ENCODE results near the gene DSG4.
A peak's percentile ranks its signal among the peaks of the same experiment; 100 is the strongest.
"Not testable (repeated sequence)": the region's sequence is repeated elsewhere in the genome, so short reads cannot be mapped to it uniquely, and the experiment has no call there.

Gene DSG4, protein sequence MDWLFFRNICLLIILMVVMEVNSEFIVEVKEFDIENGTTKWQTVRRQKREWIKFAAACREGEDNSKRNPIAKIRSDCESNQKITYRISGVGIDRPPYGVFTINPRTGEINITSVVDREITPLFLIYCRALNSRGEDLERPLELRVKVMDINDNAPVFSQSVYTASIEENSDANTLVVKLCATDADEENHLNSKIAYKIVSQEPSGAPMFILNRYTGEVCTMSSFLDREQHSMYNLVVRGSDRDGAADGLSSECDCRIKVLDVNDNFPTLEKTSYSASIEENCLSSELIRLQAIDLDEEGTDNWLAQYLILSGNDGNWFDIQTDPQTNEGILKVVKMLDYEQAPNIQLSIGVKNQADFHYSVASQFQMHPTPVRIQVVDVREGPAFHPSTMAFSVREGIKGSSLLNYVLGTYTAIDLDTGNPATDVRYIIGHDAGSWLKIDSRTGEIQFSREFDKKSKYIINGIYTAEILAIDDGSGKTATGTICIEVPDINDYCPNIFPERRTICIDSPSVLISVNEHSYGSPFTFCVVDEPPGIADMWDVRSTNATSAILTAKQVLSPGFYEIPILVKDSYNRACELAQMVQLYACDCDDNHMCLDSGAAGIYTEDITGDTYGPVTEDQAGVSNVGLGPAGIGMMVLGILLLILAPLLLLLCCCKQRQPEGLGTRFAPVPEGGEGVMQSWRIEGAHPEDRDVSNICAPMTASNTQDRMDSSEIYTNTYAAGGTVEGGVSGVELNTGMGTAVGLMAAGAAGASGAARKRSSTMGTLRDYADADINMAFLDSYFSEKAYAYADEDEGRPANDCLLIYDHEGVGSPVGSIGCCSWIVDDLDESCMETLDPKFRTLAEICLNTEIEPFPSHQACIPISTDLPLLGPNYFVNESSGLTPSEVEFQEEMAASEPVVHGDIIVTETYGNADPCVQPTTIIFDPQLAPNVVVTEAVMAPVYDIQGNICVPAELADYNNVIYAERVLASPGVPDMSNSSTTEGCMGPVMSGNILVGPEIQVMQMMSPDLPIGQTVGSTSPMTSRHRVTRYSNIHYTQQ

DNA sequence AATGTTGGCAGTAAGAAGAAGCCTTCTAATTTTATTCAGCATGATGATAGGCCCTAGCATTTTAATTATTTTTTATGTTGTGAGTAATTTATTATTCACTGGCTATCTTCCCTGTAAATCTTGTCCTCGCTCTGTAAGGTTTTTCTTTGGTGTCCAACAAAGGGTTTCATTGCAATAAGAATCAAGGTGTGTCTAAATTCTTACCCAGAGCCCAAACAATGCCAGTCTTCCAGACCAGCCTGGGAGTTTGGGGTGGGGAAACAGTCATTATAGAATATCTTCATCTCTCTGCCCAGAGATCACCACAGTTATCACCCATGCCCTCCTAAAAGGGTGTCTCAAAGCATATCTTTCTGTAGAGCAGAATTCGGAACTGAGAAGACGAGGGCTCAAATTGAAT is at the start of gene DSG4:
TSS of gene DSG4 (plus strand) at position 301 of the 400 bp plus-strand sequence. CDS start 135 bp downstream, outside the sequence.
- no peak for DNase-seq (ENCODE audit: low spot score)

DNA sequence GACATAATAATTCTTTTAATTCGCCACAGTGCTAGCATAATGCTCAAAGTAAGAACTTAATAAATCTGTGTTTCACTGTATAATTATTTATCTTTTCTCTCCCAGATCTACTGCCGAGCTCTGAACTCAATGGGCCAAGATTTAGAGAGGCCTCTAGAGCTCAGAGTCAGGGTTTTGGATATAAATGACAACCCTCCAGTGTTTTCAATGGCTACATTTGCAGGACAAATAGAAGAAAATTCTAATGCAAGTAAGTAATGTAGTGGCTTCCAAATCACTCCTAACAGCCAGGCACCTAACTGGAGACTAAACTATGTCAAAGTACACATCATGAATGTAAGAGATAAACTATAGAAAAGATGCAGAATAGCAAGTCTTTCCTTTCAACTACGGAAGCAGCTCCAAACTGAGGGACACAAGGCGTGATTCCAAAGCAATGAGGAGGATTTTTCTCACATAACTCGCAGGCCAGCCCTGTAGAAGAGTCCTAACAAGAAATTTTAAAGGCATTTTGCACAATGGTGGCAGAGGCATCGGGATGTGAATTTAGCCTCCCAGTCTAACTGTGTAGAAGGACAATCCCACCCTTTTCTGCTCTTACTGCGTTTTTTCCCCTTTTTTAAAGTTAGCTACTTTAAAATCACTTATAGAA is 46.7 kb upstream of the DSG4 start:
- no peak for DNase-seq (ENCODE audit: low spot score)

DNA sequence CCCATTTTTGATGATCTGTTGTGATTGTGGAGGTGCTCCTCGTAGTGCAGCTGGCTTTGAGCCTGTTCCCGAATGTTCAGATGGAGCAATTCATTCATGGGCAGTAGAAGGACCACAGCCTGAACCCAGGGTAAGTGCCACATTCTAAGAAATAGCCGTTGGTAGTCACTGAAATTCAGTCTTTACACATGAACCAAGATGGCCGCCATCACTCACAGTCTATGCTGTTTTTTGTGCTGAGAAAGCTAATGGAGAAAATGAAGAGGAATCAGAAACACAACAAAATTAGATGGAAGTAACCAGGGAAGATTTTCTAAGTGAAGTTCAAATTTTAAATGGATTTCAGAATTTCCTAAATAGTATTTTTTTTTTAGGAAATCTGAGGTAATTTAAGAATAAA is 33.1 kb upstream of the DSG4 start:
- no peak for DNase-seq (ENCODE audit: low spot score)

DNA sequence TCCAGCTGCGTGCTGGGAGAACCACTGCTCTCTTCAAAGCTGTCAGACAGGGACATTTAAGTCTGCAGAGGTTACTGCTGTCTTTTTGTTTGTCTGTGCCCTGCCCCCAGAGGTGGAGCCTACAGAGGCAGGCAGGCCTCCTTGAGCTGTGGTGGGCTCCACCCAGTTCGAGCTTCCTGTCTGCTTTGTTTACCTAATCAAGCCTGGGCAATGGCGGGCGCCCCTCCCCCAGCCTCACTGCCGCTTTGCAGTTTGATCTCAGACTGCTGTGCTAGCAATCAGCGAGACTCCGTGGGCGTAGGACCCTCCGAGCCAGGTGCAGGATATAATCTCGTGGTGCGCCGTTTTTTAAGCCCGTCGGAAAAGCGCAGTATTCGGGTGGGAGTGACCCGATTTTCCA is 23.2 kb upstream of the DSG4 start:
- not testable (repeated sequence) for DNase-seq (ENCODE audit: low spot score)

DNA sequence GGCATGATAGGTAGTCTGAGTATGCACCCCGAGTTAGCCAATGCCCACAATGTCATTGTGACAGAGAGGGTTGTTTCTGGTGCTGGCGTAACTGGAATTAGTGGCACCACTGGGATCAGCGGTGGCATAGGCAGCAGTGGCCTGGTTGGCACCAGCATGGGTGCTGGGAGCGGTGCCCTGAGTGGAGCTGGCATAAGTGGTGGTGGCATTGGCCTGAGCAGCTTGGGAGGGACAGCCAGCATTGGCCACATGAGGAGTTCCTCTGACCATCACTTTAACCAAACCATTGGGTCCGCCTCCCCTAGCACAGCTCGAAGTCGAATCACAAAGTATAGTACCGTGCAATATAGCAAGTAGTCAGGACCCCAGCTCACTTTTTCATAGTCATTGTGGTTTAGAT is 21.6 kb upstream of the DSG4 start:
- DNase-seq (ENCODE audit: low spot score): no peak

DNA sequence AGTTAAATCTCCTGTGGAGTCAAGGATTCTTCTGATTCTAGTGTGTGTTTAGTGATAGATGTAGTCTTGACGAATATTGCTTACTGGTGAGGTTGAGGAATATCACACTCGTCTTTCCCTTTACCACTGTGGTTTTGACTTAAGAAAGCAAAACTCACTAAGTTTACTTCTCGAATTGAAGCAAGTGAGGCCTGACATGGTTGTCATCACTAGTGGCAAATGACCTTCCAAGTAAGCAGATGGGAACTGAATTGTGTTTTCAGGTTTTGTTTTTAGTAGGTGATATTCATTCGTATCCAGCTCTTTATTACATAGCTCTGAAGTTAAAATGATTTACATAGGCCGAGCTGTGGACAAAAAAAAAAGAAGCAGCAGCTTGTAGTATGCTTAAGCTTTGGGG is 20.6 kb upstream of the DSG4 start:
- DNase-seq (ENCODE audit: low spot score): no peak

DNA sequence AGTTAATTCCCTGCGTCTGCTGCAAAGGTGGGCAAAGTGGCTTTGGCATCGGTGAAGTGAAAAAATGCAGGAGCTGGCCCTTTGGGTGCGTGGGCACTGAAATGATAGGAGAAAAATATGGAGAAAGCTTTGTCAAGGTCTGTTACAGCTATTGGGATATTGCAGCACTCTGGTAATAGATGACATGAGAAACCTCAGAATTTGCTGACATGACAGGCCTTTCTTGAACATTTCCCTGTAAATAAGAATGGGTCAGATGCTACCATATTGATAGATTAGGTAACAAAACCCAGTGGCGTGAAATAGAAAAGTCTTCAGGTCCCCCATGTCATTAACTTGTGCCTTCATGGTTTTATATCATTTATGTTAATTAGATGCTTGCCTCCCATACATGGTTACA is 12.4 kb upstream of the DSG4 start:
- DNase-seq (ENCODE audit: low spot score): no peak

DNA sequence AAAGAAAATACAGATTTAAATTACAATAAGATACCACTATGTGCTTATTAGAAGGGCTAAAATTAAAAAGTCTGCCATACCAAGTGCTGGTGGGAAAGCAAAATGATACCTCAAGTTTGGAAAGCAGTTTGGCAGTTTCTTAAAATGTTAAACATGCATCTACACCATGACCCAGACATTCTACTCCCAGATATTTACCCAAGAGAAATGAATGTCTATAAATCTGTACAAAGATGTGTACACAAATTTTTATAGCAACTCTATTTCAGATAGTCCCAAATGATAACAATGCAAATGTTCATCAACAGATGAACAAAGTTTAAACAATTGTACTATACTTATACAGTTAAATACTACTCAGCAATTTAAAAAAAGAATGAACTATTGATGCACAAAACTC is 7.1 kb upstream of the DSG4 start:
- DNase-seq (ENCODE audit: low spot score): no peak

DNA sequence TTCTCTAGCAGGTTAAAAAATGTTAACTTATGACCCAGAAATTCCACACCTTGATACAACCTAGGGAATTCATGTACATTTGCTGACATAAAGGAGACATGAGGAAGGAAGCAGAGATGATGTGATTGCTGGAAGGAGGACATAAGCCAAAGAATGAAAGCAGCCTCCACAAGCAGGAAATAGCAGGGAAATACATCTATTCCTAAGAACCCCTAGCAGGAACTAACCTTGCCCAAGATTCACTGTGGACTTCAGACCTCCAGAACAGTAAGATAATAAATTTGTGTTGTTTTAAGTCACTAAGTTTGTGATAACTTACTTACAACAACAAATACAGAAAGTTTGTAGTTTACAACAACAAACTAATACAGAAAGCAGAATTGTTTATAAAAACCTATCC is 4.6 kb upstream of the DSG4 start:
- DNase-seq (ENCODE audit: low spot score): no peak

DNA sequence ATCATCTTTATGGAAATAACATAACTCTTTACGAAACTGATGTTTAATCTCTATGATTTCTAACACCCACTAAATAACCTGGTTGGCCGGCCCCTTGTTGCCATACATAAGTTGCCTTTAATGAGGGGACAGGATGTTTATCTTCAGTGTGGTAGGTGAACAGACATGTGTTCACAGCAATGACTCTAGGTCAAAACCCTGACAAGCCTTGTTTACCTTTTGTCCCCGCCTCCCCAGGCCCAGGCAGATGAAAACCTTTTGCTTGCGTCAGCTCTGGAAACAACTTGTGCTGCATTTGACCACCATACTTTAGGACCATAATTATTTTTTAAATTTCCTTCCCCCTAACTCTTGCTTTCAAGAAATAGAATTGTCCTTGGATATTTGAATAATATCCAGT is 2.9 kb upstream of the DSG4 start:
- no peak for DNase-seq (ENCODE audit: low spot score)

DNA sequence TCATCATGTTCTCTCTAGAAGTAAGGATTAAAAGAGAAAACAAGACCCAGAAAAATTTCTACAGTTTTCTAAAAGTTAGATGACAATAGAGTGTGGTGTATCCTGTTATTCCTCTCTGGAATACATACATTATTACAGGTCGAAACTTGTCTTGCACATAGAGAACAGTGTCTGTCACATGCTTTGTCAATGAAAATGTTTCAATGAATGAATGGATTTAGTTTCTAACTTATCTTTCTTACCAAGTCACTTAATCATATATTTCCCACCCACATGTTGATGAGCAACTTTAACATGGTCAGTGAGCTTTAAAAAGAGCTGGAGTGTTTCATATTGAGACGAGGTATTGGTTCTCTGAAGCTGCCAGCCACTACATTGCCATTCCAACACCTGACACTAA is 4.3 kb downstream of the DSG4 start:
- no peak for DNase-seq (ENCODE audit: low spot score)

DNA sequence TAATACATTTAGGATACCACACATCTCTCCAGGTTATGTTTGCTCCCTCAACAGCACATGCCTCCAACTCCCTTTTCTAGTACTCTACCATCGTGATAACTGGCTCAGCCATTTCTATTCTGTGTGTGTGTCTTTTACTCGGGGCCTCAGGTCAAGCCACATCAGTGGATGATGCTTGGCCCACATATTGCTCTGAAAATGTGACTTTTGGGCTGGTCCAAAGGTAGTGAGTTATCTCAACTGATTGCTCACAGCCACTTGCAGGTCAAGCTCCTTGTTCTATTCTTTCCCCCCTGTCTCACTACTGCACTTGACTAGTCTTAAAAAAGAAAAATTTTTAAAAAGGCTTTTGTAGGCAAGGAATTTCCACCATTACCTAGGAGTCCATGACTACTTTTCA is 5.5 kb downstream of the DSG4 start:
- no peak for DNase-seq (ENCODE audit: low spot score)

DNA sequence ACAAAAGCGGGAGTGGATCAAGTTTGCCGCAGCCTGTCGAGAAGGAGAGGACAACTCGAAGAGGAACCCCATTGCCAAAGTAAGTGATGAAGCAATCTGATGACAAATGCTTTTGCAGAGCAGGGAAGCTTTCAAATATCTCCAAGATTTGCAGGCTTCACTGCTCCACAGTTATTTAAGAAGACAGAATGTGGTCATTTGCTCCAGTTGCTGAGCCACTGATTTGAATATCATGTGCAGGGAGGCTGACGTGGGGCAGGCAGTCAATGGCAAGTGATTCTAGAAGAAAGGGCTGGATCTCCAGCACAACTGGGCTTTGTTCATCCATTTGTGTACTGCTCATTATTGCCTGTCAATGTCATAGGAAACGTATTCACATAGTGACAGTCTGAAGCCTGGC is 10.2 kb downstream of the DSG4 start:
- no peak for DNase-seq (ENCODE audit: low spot score)

DNA sequence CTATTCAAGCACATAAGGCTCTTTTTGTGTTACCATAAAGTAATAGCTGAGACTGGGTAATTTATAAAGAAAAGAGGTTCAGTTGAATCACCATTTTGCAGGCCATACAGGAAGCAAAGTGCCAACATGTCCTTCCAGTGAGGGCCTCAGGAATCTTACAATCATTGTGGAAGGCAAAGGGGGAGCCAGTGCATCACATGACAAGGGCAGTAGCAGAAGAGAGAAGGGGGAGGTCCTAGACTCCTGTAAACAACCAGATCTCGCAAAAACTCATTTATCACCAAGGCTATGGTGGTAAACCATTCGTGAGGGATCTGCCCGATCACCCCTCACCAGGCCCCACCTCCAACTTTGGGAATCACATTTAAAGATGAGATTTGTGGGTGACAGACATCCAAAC is 16.7 kb downstream of the DSG4 start:
- no peak for DNase-seq (ENCODE audit: low spot score)

DNA sequence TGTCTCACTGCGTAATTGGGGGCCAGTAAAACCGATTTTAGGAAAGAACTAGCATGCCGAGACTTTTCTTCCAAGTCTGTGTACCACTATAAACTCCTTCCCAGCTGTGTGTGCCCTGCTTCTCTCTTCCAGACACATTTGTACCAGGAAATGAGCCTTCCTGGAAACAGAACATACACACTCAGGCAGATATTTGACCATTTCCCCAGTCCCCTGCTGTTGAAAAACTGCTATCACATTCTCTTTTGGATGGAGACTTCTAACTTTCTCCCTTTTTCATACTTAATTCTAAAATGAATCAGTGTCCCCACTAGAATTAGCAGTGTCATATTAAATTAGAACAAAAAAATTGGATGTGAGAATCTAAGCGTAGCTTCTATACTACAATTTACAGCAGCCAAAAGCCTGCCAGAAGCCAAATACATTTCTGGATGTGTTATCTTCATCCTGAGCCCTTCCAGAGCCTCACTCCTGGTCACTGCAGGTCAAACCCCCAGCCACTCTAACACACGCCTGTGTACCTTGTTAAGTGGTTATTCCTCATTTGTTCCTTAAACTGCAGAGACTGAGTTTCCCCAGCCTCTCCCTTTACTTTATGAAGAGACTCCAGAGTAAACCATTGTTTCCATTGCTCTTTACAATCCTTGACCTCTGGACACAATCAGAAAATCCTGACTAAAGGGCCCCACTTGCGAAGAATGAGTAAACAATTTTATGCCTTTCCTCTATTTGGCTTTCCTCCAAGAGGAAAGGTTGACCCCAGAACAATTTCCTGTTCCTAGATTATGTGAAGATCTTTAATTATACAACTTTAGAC is 20.4 kb downstream of the DSG4 start:
- DNase-seq (ENCODE audit: low spot score): peak; percentile 16

DNA sequence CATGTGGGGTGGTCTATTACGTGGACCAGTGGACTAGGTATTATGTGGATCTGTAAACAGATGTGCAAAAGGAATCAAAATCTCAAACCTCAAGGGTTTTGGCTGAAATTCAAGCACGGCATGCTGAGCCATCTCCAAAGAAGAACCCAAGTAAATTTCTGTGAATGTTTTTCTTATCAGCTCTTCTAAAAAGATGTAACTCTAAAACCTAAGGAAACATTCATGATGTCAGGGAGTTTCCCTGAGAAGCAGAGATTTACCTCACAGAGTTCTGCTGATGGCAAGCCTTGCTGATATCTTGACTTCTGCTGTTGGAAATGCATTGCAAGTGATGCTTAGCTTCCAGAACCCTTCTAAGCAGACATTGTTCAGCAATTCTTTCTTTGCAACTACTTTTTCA is 21.6 kb downstream of the DSG4 start:
- DNase-seq (ENCODE audit: low spot score): no peak

DNA sequence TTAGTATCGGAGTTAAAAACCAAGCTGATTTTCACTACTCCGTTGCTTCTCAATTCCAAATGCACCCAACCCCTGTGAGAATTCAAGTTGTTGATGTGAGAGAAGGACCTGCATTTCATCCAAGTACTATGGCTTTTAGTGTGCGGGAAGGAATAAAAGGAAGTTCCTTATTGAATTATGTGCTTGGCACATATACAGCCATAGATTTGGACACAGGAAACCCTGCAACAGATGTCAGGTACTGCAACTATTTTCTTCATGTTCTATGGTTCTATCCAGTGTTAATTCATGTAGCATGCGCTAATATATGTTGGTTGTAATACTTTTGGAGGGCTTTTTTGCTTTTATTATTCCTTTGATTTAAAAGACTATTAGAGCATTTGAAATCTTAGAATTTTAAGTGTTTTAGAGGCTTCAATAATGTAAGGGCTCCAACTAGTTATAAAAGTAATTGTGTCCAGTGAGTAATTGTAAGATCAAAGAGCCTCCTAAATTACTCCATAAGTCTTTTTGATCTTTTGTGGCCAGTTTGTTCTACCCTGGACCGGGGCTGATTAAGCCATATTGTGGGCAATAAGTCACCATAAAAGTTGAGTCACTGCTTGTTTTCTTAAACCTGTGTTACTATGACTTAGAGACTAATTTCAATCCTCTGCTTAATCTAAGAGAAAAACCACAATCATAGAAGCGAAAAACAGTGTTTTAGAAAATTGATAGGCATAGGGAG is 22.9 kb downstream of the DSG4 start:
- no peak for DNase-seq (ENCODE audit: low spot score)

DNA sequence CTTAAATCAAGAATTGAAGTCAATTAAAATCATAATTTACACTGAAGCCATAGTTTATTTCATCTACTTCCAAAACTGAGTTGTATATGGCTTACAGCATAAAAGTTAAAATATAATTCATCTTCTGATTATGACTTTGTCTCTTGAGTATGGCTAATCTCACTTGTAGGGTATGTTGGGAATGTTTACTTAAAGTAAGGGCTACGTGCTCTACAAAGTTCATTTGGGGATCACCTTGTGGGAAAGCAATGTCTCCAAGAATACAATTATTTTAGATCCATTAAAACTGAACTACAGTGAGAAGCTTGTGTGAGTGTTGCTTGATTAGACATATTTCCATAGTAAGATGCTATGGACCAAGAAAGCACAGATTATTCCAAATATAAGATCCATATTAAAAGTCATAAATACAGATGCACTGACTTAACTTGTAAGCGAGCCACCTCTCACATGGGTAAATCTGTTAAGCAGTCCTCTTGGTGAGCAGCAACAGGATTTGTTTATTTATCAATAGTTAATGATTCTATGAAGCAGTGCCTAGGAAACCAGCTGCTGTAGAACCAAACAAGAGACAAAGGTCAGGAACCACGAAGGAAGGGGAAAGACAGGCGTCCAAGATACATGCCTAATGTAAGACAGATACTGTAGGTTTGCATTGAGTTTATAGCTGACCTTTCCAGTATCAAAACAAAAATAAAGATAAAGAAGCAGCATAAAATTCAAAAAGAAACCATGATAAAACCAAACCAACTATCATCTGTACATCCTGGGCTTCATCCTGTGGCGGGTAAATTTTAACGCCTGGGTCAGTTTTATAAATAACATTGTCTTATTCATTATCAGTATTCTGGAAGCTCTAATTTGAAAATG is 24.8 kb downstream of the DSG4 start:
- no peak for DNase-seq (ENCODE audit: low spot score)

DNA sequence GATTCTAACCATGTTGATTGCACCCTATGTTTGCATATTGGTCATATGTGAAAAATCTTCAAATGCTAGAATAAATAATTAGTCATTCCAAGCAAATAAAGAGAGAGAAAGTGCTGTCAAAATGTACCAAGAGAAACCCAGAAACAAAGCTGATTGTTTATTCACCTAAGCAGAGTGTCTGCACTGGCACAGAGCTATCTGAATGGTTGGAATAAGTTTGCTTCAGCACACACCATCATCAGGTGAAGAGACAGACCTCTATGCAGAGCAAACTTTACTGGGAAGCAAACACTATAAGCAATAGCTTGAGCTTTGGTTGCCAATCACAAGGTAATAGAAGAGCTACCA is 25.4 kb downstream of the DSG4 start:
- DNase-seq (ENCODE audit: low spot score): no peak

DNA sequence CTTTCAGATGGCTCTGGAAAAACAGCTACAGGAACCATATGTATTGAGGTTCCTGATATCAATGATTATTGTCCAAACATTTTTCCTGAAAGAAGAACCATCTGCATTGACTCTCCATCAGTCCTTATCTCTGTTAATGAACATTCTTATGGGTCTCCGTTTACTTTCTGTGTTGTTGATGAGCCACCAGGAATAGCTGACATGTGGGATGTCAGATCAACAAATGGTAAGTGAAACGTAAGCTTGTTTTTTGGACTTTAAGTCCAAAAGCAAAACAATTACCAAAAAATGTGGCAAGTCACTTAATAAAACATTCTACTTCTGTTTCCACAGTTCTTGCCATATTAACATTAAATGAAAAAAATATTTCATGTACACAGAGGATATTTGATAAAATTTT is 26.8 kb downstream of the DSG4 start:
- DNase-seq (ENCODE audit: low spot score): no peak
